GM19023 (cell line): Measurements from ENCODE around the gene KRTAP26-1.

Experiments
- ATAC-seq: cut with Tn5 transposase; IDR thresholded peaks from one replicate; pipeline ENCODE4 v1.9.1; 2021; ENCODE audit warnings: mild to moderate bottlenecking, moderate library complexity; ENCODE audit not compliant: unreplicated experiment

The KRTAP26-1 gene

GRCh38 chr21:30271611-30272010, 48.5 kb downstream of the KRTAP26-1 start:
- ATAC-seq: no peak

- no peak for ATAC-seq
Observed at GRCh38 chr21:30271156-30271555, 49.0 kb downstream of the KRTAP26-1 start.

GRCh38 chr21:30269803-30270530, 50.1 kb downstream of the KRTAP26-1 start:
- no peak for ATAC-seq
